HCT116 (cell line): Measurements from ENCODE around the gene PLD6. TPM values are rescaled to one million over a fixed set of nuclear protein-coding genes. Genes with fewer than 3 reads are reported as not detected.

Experiments
- ATAC-seq: fragments of 200-7000 bp; cut with Tn5 transposase; 2 replicates; pipeline ENCODE4 v1.9.1; 2020; ENCODE audit warnings: mild to moderate bottlenecking, moderate library complexity
- BruUV-seq: library from RNA; stranded (reverse); fragments of 400-500 nt; replicated peaks from 2 replicates; lab custom pipeline; 2021; lab: Mats Ljungman, UMichigan
- CTCF ChIA-PET: fragments of 300-600 bp; sonication (Branson Sonifier 250); formaldehyde crosslinking; loops from one replicate; lab custom pipeline; 2021; ENCODE audit warnings: antibody characterized with exemption; lab: Charles Lee
- POLR2A ChIA-PET: fragments of 300-600, 350-600 bp; sonication (Branson Sonifier 250); formaldehyde crosslinking; loops from one replicate; lab custom pipeline; 2021; ENCODE audit warnings: antibody characterized with exemption; lab: Charles Lee
- RAD21 ChIA-PET, 2 experiments: fragments of 300-600 bp; sonication (Branson Sonifier 250); formaldehyde crosslinking; loops; one replicate each; lab custom pipeline; 2023; ENCODE audit warnings: low total read pairs in 2 of 2; ENCODE audit not compliant: uncharacterized antibody in 2 of 2, unreplicated experiment in 2 of 2, low non-redundant PET in 1 of 2; lab: Charles Lee
- DNase-seq: peaks from one replicate; pipeline ENCODE4 v3.0.0-alpha.2; 2010; ENCODE audit warnings: low read depth, low spot score
- H2AFZ ChIP-seq: fragments of 200-600 bp; shearing (Covaris generic), sonication (generic); 2 replicates; pipeline ENCODE4 v1.6.1; 2017; ENCODE audit warnings: low read depth, mixed run types, mixed read lengths, antibody characterized with exemption, low read length; ENCODE audit not compliant: poor library complexity, severe bottlenecking
- H3K27ac ChIP-seq: 2 replicates; pipeline ENCODE4 v1.5.1; 2012; ENCODE audit warnings: low read depth, low read length
- H3K27me3 ChIP-seq: fragments of 200-600 bp; sonication (generic); 2 replicates; pipeline ENCODE4 v1.6.1; 2016; ENCODE audit warnings: mixed run types, low read length, mixed read lengths; ENCODE audit not compliant: insufficient read depth
- H3K36me3 ChIP-seq, 2 experiments: fragments of 200-500 bp in 1 of 2; fragments of 200-600 bp in 1 of 2; sonication (Bioruptor generic) in 1 of 2; sonication (generic) in 1 of 2; 2 replicates each; pipeline versions ENCODE4 v1.5.1 to v1.6.1; 2014 to 2016; ENCODE audit warnings: low read length in 2 of 2, inconsistent platforms in 1 of 2, mixed read lengths in 1 of 2, mixed run types in 1 of 2; ENCODE audit not compliant: insufficient read depth in 2 of 2, control insufficient read depth in 1 of 2
- H3K4me1 ChIP-seq, 2 experiments: fragments of 200-600 bp in 1 of 2; sonication (generic) in 1 of 2; 2 replicates each; pipeline versions ENCODE4 v1.5.1 to v1.6.1; 2012 to 2017; ENCODE audit warnings: low read length in 2 of 2, inconsistent platforms in 1 of 2, mild to moderate bottlenecking in 1 of 2, mixed read lengths in 1 of 2, mixed run types in 1 of 2, moderate library complexity in 1 of 2; ENCODE audit not compliant: insufficient read depth in 2 of 2, control insufficient read depth in 1 of 2
- H3K4me2 ChIP-seq: fragments of 200-600 bp; sonication (generic); 2 replicates; pipeline ENCODE4 v1.6.1; 2017; ENCODE audit warnings: mixed run types, low read length, mixed read lengths
- H3K4me3 ChIP-seq, 2 experiments: fragments of 200-600 bp in 1 of 2; sonication (generic) in 1 of 2; replicated peaks in 1 of 2; 2 replicates each; pipeline ENCODE4 v1.5.1; 2011 to 2016; ENCODE audit warnings: low read length in 2 of 2, control low read depth in 1 of 2, low read depth in 1 of 2, mild to moderate bottlenecking in 1 of 2, mixed read lengths in 1 of 2, mixed run types in 1 of 2
- H3K79me2 ChIP-seq: fragments of 200-600 bp; sonication (generic); 2 replicates; pipeline ENCODE4 v1.6.1; 2017; ENCODE audit warnings: mild to moderate bottlenecking, mixed run types, low read length, moderate library complexity, mixed read lengths; ENCODE audit not compliant: insufficient read depth
- H3K9ac ChIP-seq: fragments of 200-600 bp; sonication (generic); 2 replicates; pipeline ENCODE4 v1.6.1; 2016; ENCODE audit warnings: low read length, mixed read lengths
- H3K9me2 ChIP-seq: fragments of 200-600 bp; sonication (generic), shearing (Covaris generic); 2 replicates; pipeline ENCODE4 v1.6.1; 2017; ENCODE audit warnings: mixed run types, mild to moderate bottlenecking, moderate library complexity; ENCODE audit not compliant: insufficient read depth
- H3K9me3 ChIP-seq, 2 experiments: fragments of 200-500 bp in 1 of 2; fragments of 200-600 bp in 1 of 2; sonication (Bioruptor generic) in 1 of 2; sonication (generic) in 1 of 2; 2 replicates each; pipeline ENCODE4 v1.6.1; 2014 to 2017; ENCODE audit warnings: low read length in 2 of 2, mixed read lengths in 2 of 2, inconsistent platforms in 1 of 2, low read depth in 1 of 2, mild to moderate bottlenecking in 1 of 2, mixed run types in 1 of 2, moderate library complexity in 1 of 2; ENCODE audit not compliant: control insufficient read depth in 1 of 2, insufficient read depth in 1 of 2
- H4K20me1 ChIP-seq: fragments of 200-600 bp; sonication (generic), shearing (Covaris generic); 2 replicates; pipeline ENCODE4 v1.6.1; 2017; ENCODE audit warnings: mixed run types, mild to moderate bottlenecking, moderate library complexity; ENCODE audit not compliant: insufficient read depth
- CBX3 ChIP-seq: IDR thresholded peaks from 2 replicates; pipeline ENCODE4 v1.6.1; 2012; ENCODE audit warnings: low read depth
- EGR1 ChIP-seq: IDR thresholded peaks from 2 replicates; pipeline ENCODE4 v1.6.1; 2012; ENCODE audit warnings: low read depth
- EZH2phosphoT487 ChIP-seq: fragments of 200-600 bp; IDR thresholded peaks from 2 replicates; pipeline ENCODE4 v1.6.1; 2018; ENCODE audit warnings: antibody characterized with exemption, borderline replicate concordance
- TCF7L2 ChIP-seq: IDR thresholded peaks from 2 replicates; pipeline ENCODE4 v1.7.0; 2011; ENCODE audit warnings: borderline replicate concordance, inconsistent platforms; ENCODE audit not compliant: insufficient read depth, insufficient read length; ENCODE audit errors: extremely low read depth
- intact Hi-C: fragments of 100-400 bp; cut with micrococcal nuclease; formaldehyde crosslinking; loops from 2 replicates; pipeline ENCODE4 v1.10.0; 2022
- total RNA-seq: library from RNA; stranded (reverse); gene quantifications from one replicate; pipeline ENCODE4 v1.2.1, GENCODE V29; 2021; ENCODE audit not compliant: unreplicated experiment
- TF ChIP-seq, protein P1 (sequence below), 3 experiments: fragments of 200-600 bp in 1 of 3; sonication (generic) in 1 of 3; IDR thresholded peaks in 2 of 3; conservative IDR thresholded peaks in 1 of 3; 2 replicates each; pipeline ENCODE4 v1.5.1; 2012 to 2017; ENCODE audit warnings: low read depth in 2 of 3, low read length in 2 of 3, antibody characterized with exemption in 1 of 3, borderline replicate concordance in 1 of 3, control low read depth in 1 of 3, mild to moderate bottlenecking in 1 of 3, mixed read lengths in 1 of 3, mixed run types in 1 of 3, moderate library complexity in 1 of 3; ENCODE audit not compliant: insufficient read depth in 1 of 3
- TF ChIP-seq, protein P2 (sequence below): IDR thresholded peaks from 2 replicates; pipeline ENCODE4 v1.6.1; 2011; ENCODE audit warnings: mild to moderate bottlenecking, low read length, moderate library complexity; ENCODE audit not compliant: insufficient replicate concordance; ENCODE audit errors: extremely low read depth
- TF ChIP-seq, protein P3 (sequence below): IDR thresholded peaks from 2 replicates; pipeline ENCODE4 v1.6.1; 2012

The PLD6 gene
- total RNA-seq, 1 experiment from 2014 or later: 15.6 TPM

DNA sequence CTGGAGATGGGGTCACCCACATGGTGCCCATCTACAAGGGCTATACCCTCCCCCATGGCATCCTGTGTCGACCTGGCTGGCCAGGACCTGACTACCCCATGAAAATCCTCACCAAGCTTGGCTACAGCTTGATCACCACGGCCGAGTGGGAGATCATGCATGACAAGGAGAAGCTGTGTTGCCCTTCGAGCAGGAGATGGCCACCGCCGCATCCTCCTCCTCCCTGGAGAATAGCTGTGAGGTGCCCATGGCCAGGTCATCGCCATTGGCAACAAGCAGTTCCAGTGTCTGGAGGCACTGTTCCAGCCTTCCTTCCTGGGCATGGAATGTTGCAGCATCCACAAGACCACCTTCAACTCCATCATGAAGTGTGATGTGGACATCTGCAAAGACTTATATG lies 36.1 kb upstream of the PLD6 start:
- no peak for ATAC-seq
- Histone ChIP-seq H3K9me3 (no peaks in the 10 kb centered on the region), H3K4me3 (no peak overlapping the region), H4K20me1 (no peaks in the 10 kb centered on the region), H3K27ac (no peak overlapping the region), H3K36me3 (peaks cover 7 to 14% of the 10 kb centered on the region in 2 experiments; a peak in 2 of 4 replicates), H3K9me2 (no peaks in the 10 kb centered on the region), H3K4me1 (peaks cover 2 to 7% of the 10 kb centered on the region in 2 experiments; a peak in 1 of 4 replicates), H2AFZ (no peak overlapping the region), H3K27me3 (no peaks in the 10 kb centered on the region), H3K4me2 (no peak overlapping the region), H3K79me2 (no peaks in the 10 kb centered on the region), H3K9ac (no peak overlapping the region)
- ChIA-PET POLR2A (no interaction called here), CTCF (no interaction called here), RAD21 (no interaction called here)
- intact Hi-C loops: no loop called here
- TF ChIP-seq, protein P1, sequence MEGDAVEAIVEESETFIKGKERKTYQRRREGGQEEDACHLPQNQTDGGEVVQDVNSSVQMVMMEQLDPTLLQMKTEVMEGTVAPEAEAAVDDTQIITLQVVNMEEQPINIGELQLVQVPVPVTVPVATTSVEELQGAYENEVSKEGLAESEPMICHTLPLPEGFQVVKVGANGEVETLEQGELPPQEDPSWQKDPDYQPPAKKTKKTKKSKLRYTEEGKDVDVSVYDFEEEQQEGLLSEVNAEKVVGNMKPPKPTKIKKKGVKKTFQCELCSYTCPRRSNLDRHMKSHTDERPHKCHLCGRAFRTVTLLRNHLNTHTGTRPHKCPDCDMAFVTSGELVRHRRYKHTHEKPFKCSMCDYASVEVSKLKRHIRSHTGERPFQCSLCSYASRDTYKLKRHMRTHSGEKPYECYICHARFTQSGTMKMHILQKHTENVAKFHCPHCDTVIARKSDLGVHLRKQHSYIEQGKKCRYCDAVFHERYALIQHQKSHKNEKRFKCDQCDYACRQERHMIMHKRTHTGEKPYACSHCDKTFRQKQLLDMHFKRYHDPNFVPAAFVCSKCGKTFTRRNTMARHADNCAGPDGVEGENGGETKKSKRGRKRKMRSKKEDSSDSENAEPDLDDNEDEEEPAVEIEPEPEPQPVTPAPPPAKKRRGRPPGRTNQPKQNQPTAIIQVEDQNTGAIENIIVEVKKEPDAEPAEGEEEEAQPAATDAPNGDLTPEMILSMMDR (IDR thresholded peaks at IDR 0.05 in 2 of 3, conservative IDR thresholded peaks at IDR 0.05 in 1 of 3; ENCODE audit: borderline replicate concordance in 1 of 3, insufficient read depth in 1 of 3, low read depth in 2 of 3, low read length in 2 of 3): no peak
- no peak for TF ChIP-seq EZH2phosphoT487
- TF ChIP-seq, protein P2, sequence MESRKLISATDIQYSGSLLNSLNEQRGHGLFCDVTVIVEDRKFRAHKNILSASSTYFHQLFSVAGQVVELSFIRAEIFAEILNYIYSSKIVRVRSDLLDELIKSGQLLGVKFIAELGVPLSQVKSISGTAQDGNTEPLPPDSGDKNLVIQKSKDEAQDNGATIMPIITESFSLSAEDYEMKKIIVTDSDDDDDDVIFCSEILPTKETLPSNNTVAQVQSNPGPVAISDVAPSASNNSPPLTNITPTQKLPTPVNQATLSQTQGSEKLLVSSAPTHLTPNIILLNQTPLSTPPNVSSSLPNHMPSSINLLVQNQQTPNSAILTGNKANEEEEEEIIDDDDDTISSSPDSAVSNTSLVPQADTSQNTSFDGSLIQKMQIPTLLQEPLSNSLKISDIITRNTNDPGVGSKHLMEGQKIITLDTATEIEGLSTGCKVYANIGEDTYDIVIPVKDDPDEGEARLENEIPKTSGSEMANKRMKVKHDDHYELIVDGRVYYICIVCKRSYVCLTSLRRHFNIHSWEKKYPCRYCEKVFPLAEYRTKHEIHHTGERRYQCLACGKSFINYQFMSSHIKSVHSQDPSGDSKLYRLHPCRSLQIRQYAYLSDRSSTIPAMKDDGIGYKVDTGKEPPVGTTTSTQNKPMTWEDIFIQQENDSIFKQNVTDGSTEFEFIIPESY: no peak
- DNase-seq: no peak
- no TSS peak for BruUV-seq

DNA sequence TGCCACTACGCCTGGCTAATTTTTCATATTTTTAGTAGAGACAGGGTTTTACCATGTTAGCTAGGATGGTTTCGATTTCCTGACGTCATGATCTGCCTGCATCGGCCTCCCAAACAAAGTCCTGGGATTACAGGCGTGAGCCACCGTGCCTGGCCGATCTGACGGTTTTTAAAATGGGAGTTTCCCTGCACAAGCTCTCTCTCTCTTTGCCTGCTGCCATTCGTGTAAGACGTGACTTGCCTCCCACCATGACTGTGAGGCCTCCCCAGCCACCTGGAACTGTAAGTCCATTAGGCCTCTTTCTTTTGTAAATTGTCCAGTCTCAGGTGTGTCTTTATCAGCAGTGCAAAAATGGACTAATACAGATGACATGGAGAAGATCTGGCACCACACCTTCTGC lies 35.5 kb upstream of the PLD6 start:
- Histone ChIP-seq H3K36me3 (peaks cover 1 to 8% of the 10 kb centered on the region in 2 experiments; a peak in 2 of 4 replicates), H2AFZ (no peak overlapping the region), H3K9me2 (no peaks in the 10 kb centered on the region), H3K4me1 (peaks cover 2 to 7% of the 10 kb centered on the region in 2 experiments; a peak in 1 of 4 replicates), H3K27me3 (no peaks in the 10 kb centered on the region), H4K20me1 (no peaks in the 10 kb centered on the region), H3K4me2 (no peak overlapping the region), H3K9ac (no peak overlapping the region), H3K27ac (no peak overlapping the region), H3K9me3 (no peaks in the 10 kb centered on the region)
- DNase-seq: no peak
- no peak for ATAC-seq
- ChIA-PET RAD21 (no interaction called here), CTCF (no interaction called here)
- intact Hi-C loops: no loop called here
- no TSS peak for BruUV-seq
- TF ChIP-seq, protein P2: no peak
- TF ChIP-seq EGR1: no peak
- TF ChIP-seq CBX3: no peak
- no peak for TF ChIP-seq TCF7L2
- TF ChIP-seq, protein P3, sequence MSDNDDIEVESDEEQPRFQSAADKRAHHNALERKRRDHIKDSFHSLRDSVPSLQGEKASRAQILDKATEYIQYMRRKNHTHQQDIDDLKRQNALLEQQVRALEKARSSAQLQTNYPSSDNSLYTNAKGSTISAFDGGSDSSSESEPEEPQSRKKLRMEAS: no peak
- TF ChIP-seq, all 23 proteins: peak for 0
- H3K4me3 ChIP-seq: no peak overlapping the region
- peaks cover 3% of the 10 kb centered on the region for H3K79me2 ChIP-seq
- POLR2A ChIA-PET: no interaction called here
